ENCODE results near the gene MSL1. TPM values are rescaled to one million over a fixed set of nuclear protein-coding genes. Genes with fewer than 3 reads are reported as not detected.

MSL1 gene
- total RNA-seq = 28.7 and 55.9 TPM in 2 replicates

DNA sequence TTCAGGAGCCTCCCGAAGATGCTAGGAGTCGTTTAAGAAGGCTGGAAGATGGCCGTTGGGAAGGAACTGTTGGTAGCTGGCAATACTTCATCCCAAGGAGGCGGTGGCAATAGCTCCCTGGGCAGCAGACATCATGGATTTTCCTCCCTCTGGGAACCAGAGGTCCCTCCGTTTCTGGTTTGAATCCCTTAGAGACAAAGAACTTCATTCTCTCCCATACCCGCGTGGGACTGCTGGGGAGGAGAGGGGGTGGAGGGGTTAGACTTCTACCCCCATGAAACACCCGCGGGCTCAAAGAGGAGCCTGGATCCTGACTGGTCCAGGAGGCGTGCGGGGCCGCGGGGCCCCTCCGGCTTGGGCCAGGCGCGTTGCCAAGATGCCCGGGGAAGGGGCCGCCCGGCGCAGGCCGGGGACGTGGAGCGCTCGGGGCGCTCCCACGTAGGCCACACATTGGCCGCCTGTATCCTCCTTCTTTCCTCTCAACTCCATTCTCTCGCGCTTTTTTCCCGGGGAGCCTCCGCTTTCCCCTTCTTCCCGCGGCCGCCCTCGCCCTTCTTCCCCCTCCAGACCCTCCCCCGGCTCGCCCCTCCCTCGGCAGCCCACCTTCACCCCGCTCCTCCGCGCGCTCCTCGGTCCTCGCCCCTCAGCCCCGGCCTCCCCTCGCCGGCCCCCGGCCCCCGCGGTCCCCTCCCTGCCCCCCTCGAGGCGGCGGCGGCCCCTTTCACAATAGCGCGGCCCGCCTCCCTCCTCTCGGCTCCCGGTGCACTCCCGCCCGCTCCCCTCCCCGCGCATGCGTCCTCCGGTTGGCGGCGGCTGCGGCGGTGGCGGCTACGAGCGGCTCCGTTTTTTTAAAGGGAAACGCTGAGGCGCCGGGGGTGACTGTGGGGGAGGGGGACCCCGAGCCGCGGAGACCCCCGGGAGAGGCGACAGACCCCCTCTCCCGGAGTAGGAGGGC lies at the start of gene MSL1:
MSL1 (plus strand) TSS at position 791 of the 955 bp plus-strand sequence. CDS start 642 bp downstream, outside the sequence.

DNA sequence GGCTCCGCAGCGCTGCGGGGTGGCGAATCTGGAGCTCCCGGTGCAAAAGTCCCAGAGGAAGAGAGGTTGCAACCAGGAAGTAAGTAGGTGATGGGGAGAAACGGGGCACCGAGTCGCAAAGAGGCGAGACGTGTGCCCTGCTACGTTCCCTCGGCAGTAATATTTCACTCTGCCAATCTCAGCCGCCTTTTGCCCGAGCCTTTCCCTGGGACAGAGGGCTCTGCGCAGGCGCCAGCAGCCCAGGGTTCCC lies 21.4 kb upstream of the MSL1 start, which contains the start of gene NR1D1:
NR1D1 (minus strand) TSS at position 171 of the 250 bp plus-strand sequence. CDS start 495 bp downstream, outside the sequence.

GRCh38 chr17:40177275-40177874 lies 55.6 kb downstream of the MSL1 start, which contains the start of gene RAPGEFL1:
RAPGEFL1 (plus strand) TSS chr17:40177470; CDS start chr17:40177862, 392 bp downstream.

Other genes starting within 250 kb of the MSL1 start
- 1.5 and 7.0 TPM in 2 replicates for gene GSDMB, start 203.3 kb upstream of the MSL1 start, total RNA-seq
- 17.8 and 40.2 TPM in 2 replicates for gene ORMDL3, start 194.4 kb upstream of the MSL1 start, total RNA-seq
- gene LRRC3C, start 194.2 kb upstream of the MSL1 start, total RNA-seq = not detected in 2 replicates
- not detected in 2 replicates for gene GSDMA, start 159.0 kb upstream of the MSL1 start, total RNA-seq
- 82.6 and 91.4 TPM in 2 replicates for gene PSMD3, start 141.2 kb upstream of the MSL1 start, total RNA-seq
- gene CSF3, start 106.5 kb upstream of the MSL1 start, total RNA-seq = 0.19 and 0.97 TPM in 2 replicates
- 28.8 and 53.6 TPM in 2 replicates for gene MED24, start 67.6 kb upstream of the MSL1 start, total RNA-seq
- 13.3 and 26.4 TPM in 2 replicates for gene THRA, start 59.0 kb upstream of the MSL1 start, total RNA-seq
- gene NR1D1, start 21.4 kb upstream of the MSL1 start, total RNA-seq = 0.65 and 1.8 TPM in 2 replicates
- gene CASC3, start 18.6 kb downstream of the MSL1 start, total RNA-seq = 22.0 and 30.8 TPM in 2 replicates
- gene RAPGEFL1, start 55.5 kb downstream of the MSL1 start, total RNA-seq = 1.1 and 1.8 TPM in 2 replicates
- gene WIPF2, start 97.3 kb downstream of the MSL1 start, total RNA-seq = 5.0 and 13.9 TPM in 2 replicates
- gene CDC6, start 165.9 kb downstream of the MSL1 start, total RNA-seq = 16.7 and 21.1 TPM in 2 replicates
- gene RARA, start 187.2 kb downstream of the MSL1 start, total RNA-seq = 5.0 and 9.8 TPM in 2 replicates
- 0.49 and 1.6 TPM in 2 replicates for gene GJD3, start 242.8 kb downstream of the MSL1 start, total RNA-seq

Data from bladder microvascular endothelial cell (primary cell).